GM21360 (cell line): ENCODE measurements around the gene RC3H1.
"Not testable (repeated sequence)": the region's sequence is repeated elsewhere in the genome, so short reads cannot be mapped to it uniquely, and the experiment has no call there.

ENCODE experiments used
- ATAC-seq: cut with Tn5 transposase; IDR thresholded peaks from one replicate; pipeline ENCODE4 v1.9.1; 2021; ENCODE audit warnings: mild to moderate bottlenecking, moderate library complexity; ENCODE audit not compliant: unreplicated experiment

RC3H1 gene

DNA sequence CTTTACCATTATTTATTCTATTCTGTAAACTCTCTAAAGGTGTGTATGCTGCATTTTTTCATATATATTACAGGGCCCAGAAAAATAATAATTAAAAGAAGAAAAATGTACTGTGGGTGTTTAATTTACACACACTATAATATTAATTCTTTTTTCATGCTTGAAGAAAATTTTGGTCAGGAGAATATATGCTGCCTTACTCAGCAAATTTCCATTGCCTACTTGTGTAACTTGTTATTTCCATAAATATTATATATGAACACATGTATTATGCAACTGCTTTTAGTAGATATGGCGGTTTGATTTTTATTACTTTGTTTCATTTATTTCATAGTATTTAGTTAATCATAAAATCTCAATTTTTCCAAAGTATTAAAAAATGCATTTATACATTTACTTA, 58.7 kb downstream of the RC3H1 start:
- ATAC-seq = no peak

DNA sequence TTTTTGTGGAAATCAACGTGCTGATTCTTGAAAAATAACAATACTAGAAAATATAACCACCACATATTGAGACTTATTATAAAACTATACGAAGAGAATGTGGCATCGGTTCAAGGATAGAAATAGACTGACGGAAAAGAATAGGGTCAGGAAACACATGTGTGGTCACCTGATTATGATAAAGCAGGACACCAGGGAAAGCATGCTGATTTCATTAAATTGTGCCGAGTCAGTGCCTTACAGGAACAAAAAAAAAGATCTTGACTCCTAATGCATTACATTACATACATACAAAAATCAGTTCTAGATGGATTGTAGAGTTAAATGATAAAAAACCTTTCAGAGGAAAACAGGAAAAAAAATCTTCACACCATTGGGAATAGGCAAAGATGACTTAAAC, 61.5 kb downstream of the RC3H1 start:
- no peak for ATAC-seq

DNA sequence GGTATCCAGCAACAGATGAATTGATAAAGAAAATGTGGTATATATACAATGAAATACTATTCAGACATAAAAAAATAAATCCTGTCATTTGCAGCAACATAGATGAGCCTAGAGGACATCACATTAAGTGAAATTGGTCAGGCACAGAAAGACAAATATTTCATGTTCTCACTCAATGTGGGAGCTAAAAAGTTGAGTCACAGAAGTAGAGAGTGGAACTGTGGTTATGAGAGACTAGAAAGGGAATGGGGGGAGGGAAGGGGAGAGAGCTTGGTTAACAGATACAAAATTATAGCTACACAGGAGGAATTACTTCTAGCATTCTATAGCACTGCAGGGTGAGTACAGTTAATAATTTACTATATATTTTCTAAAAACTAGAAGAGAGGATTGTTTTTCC, 68.0 kb downstream of the RC3H1 start:
- ATAC-seq = no peak

DNA sequence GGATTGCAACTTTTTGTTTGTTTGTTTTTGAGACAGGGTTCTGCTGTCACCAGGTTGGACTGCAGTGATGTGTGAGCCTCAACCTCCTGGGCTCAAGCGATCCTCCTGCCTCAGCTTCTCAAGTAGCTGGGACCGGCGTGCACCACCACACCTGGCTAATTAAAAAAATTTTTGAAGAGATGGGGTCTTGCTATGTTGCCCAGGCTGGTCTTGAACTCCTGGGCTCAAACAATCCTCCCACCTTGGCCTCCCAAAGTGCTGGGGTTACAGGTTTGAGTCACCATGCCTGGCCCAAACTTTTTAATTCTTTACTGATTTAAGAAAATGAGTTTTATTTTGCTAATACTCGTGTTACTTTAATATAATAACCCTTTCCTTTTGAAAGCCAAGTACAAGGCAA, 73.6 kb downstream of the RC3H1 start:
- no peak for ATAC-seq

DNA sequence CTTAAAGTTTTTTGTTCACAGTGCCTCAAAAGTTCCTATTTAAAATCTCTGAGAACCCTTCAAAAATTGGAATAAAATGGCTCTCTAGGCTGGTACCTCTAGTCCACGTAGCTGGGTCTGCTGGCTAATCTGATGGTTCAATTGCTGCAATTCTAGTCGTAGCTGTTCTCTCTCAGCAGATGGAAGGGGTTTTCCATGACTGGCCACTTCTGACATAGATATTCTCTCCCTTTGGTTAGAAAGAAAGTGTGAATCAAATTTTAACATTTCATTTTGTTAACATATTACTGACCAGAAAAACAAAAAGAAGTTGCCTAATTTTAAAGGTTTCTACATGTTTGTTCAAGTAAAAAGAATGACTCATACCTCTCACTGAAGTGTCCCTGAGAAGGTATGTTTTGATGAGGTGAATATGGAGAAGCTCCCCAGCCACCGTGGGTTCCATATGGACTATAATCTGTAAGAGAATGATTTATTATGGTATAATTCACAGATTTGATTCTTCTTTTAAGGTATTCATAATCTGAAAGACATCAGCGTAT, 75.7 kb downstream of the RC3H1 start:
- ATAC-seq = no peak

DNA sequence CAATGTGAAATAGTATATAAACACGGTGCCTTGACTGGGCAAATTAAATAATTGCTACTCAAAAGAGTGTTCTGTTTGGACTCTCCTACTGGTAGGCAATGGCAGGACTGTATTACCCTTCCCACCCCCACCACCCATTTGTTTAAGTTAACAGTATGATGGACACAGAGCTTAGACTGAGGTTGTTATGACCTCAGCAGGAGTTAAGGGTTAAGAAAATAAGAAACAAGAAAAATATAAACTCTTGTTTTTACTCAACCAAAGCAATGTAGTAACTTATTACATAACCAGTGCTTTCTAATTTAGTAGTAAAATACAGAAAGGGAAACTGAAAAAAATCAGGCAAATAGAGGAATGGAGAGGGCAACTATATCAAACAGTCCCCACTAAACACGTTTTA, 85.1 kb downstream of the RC3H1 start:
- no peak for ATAC-seq

DNA sequence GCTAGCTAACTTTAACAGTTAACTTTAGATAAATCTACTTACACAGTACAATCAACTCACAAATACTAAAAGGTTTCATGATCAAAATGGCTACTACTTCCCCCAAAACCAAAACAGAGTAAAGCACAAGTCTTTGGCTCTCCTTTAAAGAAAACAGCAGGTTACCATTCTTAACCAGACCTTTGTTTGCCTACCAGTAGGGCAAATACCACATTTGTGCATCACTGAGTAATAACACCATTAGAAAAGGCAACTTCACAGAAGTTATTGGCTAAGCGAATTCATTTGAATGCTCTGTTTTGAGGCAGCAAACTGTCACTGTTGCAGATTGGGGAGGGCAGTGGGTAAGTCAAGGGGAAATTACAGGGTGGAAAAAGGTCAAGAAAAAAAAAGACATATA, 87.7 kb downstream of the RC3H1 start:
- no peak for ATAC-seq

DNA sequence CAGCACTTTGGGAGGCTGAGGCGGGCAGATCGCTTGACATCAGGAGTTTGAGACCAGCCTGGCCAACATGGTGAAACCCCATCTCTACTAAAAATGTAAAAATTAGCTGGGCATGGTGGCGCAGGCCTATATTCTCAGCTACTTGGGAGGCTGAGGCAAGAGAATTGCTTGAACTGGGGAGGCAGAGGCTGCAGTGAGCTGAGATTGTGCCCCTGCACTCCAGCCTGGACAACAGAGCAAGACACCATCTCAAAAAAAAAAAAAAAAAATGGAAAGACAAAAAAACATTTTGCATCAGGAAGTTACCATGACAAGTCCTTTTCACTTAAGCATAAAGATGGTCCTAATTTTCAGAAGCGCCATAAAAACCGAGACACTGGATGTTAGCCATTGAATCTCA, 91.6 kb downstream of the RC3H1 start:
- not testable (repeated sequence) for ATAC-seq

DNA sequence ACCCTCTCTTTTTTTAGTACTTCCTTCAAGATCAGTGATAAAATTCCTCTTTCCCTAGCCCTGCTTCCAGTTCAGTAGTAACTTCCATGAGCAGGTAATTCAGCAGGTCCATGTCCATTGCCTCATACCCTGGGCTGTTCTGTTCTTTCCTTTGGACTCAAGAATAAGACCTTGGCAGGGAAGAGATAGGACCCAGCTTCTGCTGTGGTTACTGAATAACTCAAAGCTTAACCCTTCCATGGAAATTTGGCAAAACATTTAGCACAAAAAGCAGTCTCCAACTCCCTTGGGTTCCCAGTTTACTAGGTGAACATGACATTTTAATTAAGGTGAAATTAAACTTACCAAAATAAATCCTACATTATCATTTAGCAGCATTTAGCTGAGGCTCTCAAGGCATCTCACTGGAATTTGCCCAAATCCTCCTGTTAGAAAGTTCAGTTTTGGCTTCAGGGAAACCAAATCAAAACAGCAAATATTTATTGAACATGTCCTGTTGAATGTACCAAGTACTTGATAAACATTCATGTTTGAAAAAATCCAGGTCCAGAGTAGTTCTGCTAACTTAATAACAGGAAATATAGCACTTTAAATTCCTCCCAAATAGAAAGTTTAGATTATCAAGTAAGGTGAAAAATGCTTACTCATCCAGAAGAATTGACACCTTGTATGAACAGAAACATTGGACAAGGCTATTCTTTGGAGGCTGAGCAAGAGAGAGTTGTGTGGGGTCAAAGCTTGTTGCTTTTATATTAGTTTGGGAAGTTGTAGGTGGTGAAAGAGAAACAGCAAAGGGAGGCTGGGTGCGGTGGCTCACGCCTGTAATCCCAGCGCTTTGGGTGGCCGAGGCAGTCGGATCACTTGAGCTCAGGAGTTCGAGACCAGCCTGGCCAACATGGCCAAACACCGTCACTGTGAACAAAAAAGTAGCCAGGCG, 96.6 kb downstream of the RC3H1 start:
- ATAC-seq = no peak

DNA sequence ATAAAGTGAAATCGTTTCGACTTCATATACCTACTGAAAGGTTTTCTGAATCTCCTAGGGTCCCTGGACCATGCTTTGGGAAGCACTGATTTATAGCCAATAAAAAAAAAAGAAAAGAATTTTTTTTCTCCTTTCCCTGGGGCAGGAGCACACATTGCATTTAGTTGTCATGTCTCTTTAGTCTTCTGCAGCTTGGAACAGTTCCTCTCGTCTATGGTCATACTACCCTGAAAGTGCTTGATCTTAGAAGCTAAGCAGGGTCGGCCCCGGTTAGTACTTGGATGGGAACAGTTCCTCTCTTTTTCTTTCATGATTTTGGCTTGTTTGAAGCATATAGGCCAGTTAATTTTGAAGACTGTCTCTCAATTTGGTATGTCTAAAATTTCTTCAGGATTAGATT, 101.3 kb downstream of the RC3H1 start:
- no peak for ATAC-seq

DNA sequence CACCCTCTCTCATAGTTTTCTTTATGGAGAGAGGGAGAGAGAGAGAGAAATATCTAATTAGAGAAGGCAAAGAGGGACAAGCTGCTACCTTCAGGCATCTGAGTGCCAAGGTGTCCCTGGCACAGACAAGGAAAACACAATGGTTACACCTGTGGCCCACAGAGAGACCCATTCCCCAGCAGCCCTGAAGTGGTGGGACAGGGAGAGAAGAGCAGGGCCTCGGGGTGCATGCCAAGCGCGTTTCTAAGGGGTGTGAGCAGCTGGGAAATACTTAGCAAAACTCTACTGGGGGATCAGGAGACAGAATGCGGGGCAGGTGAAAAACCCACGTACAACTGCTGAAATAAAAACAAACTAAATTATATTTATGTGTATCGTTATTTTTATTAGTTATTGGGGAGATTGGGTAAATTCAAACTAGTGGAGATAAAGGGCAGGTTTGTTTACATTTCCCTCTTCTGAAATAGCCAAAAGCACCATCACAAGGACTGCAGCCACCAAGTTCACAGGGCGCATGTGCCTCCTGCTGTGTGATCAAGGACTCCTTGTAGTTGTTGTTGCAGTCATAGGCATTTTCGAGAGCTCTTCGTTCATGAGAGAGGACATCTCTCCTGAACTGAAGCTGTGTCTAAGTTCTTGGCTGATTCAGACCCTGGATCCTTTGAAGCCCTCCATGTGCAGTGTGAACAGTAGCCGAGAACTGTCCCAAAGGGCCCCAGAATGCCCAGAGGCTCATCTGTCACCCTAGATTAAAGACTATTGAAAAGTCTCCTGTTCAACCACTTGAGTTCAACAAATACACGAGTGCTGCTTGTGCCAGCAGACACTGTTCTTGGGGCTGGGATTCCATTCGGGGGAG, 104.3 kb downstream of the RC3H1 start:
- ATAC-seq = no peak

DNA sequence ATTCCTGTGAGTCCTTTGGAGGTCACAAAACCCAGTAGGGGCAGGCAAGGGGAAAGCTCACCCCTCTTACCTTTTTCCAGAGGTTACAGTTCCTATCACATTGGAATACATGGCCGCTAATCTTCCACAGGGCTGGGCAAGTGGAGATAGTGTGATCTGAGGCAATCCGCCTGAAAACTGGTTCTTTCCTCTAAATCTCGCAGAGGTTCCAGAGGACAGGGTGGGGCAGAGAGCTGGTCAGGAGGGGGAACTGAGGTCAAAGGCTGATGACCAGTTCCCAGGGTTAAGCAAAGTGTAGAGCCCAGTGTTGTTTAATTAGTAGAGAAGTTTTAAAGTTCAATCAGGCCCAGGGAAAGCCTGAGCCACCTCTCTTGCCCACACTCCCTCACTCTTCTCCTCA, 105.0 kb downstream of the RC3H1 start, which contains the start of gene SERPINC1:
Gene SERPINC1 (minus strand): TSS at position 179 of the 400 bp plus-strand sequence. CDS start 68 bp downstream, at position 111.
- ATAC-seq = no peak

DNA sequence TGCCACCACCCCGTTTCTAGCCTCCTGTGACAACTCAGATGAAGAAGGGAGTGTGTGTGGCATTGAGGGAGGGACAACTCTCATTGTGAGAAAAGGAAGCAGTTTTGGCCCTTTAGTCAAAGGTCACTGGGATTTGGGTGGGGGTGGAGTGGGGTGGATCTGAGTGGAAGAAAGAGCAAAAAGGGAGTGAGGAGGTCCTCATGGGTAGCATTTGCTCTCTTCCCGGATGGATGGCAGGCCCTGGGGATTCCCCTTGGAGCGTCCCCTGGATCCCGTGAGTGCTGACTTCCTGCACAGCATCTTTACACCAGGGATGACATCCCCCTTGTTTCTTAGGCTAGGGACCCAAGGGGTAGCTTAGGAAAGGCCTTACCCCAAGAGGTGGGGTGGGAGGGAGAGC, 105.5 kb downstream of the RC3H1 start:
- no peak for ATAC-seq

DNA sequence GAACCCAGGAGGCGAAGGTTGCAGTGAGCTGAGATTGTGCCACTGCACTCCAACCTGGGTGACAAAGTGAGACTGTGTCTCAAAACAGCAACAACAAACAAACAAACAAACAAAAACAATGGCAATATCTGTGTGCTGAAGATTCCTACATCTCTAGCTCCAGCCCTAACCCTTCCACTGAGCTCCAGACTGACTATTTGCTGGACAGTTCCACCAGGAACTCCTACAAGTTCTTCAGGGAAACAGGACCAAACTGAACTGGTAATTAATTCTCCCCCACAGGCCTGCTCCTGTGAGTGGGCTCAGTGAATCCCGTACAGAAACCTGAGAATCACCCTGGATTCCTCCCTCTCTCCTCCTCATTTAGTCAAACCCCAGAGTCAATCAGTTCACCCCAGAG, 106.6 kb downstream of the RC3H1 start:
- ATAC-seq = no peak

DNA sequence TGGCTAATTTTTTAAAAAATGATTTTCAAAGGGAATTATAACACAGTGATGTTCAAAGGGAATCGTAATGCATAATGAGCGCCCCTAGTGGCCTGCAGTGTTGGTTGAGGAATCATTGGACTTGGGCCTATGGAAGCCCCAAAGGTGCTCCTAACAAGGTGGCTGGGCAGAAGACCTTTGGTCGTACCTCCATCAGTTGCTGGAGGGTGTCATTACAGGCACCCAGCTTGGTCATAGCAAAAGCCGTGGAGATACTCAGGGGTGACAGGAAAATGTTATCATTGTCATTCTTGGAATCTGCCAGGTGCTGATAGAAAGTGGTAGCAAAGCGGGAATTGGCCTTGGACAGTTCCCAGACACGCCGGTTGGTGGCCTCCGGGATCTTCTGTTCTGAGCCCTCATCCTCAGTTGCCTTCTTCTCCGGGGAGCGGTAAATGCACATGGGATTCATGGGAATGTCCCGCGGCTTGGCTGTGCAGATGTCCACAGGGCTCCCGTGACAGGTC, 107.7 kb downstream of the RC3H1 start:
- ATAC-seq = no peak

DNA sequence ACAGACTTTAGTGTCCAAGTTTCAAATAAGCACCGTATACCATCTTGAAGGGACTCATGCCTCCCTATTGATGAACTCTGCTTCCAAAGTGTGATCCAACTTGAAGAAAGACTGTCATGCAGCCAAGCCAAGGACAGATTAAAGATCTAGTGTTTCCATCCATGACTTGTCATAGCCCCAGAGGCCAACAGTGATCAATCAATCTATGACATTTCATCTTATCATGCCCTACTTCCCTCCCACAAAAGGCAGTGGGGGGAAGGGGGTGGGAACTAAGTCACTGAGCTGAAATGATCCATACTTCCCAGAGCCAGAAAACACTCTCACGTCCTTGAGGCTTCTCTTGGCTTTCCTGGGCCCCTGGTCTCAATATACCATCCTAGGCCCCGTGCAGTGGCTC, 109.0 kb downstream of the RC3H1 start:
- no peak for ATAC-seq

DNA sequence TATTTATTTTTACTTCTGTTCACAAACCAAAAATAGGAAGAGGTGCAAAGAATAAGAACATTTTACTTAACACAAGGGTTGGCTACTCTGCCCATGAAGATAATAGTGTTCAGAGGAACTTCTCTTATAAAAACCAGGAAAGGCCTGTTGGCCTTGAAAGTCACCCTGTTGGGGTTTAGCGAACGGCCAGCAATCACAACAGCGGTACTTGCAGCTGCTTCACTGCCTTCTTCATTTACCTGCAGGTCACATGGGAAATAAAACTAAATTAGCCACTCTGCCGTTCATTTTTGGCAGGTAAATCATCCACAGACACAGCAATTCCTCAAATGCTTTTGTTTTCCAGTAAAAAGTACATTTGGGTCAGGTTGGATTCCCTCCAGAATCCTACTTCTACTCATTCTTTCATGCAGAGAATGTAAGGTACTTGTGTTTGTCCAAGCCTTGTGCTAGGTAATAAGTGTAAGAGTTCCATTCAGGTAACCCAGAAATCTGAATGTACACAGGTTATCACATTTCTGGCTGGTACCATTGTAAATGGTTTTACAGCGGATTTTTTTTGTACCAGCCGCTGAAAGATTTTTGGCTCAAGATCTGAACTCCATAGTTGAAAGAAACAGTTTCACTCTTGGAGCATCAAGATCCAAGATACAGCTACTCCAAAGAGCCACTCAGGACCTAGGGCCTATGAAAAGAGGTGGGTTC, 118.2 kb downstream of the RC3H1 start:
- no peak for ATAC-seq

DNA sequence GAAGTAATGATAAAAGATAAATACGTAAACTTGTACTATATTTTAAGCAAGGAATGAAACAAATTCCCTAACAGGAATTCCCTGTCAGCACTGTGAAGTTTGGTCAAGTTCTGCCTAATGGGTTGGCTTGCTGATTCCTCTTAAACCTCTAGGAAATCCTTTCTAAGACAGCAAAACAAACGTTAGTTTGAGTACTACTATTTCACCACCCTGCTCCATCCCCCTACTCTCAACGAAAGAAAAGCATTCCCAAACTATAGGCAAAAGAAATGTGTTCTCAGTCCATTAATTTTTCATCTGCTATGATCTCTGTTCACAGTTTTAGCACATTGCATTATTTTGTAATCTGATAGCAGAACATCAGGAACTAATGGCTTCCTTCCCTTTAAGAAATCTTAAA, 121.2 kb downstream of the RC3H1 start:
- no peak for ATAC-seq

DNA sequence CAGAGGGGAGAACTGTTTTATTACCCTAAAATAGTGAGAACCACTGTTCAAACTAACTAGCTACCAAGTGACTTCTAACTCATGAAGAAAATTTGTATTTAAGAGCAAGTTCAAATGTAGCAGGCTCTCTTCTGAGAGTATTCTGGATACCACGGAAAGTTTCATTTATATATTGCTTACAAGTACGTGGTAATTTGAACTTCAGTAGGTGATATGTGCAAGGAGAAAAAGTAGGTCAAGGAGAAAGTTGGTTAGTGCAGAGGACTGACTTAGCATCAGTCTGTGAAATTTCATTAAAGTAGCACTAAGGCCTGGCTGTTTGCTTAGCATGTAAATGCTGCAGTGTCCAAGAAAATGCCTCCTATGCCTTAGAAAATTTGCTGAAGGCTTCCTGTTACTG, 121.7 kb downstream of the RC3H1 start:
- ATAC-seq = no peak

DNA sequence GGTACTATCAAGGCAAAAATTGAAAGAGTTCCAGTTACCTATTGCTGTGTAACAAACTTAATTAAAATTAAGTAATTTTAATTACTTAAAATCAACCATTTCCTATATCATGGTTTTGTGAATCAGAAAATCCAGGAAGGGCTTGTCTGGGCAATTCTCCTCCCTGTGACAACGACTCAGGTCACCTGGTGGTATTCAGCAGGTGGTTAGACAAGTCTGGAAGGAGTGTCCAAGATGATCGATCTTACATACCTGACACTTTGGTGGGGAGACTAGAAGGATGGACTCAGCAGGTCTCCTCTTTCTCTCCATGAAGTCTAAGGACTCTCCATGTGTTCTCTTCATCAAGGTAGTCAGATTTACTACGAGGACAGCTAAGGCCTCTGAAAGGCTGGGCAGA, 128.0 kb downstream of the RC3H1 start:
- ATAC-seq = no peak

DNA sequence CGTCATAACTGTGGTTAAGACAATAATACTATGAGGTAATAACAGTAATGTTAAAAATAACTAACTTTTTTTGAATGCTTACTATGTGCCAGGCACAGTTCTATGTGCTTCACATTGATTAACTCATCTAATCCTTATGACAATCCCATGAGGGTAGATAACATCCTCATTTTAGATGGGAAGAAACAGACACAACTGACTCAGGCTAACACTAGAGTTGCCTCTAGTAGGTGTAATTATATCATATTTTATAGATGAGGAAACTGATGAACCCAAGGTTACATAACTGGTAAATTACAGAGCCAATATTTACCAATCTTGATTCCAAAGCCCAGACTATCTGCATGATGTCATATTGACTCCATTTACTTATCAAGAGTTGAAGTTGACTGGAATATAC, 128.5 kb downstream of the RC3H1 start:
- no peak for ATAC-seq
